ENCODE data around the gene PLA2G2E.

DNA sequence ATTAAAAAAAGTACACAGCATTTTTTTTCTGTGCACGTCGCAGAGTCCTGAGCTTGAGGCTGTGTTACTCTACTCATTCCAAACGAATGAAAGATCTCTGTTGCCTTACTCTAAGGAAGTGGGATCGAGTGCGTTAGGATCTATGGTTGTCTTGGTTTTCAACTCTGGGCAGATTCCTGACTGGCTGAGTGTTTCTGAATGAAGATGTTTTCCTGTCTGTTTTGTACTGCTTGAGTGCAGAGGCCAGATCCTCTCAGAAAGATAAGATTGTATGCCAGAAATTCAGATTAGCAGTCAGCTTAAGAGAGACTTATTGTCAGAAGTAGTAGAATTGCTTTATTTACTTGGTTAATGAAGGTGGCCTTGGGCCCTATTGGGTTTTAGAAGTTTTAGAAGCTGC, 14.0 kb downstream of the PLA2G2E start:
- TF ChIP-seq, protein P1, sequence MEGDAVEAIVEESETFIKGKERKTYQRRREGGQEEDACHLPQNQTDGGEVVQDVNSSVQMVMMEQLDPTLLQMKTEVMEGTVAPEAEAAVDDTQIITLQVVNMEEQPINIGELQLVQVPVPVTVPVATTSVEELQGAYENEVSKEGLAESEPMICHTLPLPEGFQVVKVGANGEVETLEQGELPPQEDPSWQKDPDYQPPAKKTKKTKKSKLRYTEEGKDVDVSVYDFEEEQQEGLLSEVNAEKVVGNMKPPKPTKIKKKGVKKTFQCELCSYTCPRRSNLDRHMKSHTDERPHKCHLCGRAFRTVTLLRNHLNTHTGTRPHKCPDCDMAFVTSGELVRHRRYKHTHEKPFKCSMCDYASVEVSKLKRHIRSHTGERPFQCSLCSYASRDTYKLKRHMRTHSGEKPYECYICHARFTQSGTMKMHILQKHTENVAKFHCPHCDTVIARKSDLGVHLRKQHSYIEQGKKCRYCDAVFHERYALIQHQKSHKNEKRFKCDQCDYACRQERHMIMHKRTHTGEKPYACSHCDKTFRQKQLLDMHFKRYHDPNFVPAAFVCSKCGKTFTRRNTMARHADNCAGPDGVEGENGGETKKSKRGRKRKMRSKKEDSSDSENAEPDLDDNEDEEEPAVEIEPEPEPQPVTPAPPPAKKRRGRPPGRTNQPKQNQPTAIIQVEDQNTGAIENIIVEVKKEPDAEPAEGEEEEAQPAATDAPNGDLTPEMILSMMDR (IDR thresholded peaks at IDR 0.05): no peak
- TF ChIP-seq POLR2AphosphoS5 (IDR thresholded peaks at IDR 0.05) (no peak), POLR2A (IDR thresholded peaks at IDR 0.05) (no peak), EP300 (IDR thresholded peaks at IDR 0.05) (no peak)

Measured in suprapubic skin (tissue), 4 donors.